Measurements from ENCODE around the gene RNF180.

GRCh38 chr5:64344501-64344900 lies 178.9 kb downstream of the RNF180 start:
- TF ChIP-seq POLR2AphosphoS5 (IDR thresholded peaks at IDR 0.05; ENCODE audit: borderline replicate concordance, low read depth, low read length) (no peak), EZH2 (IDR thresholded peaks at IDR 0.05) (no peak), FOXP2 (optimal IDR thresholded peaks at IDR 0.05; ENCODE audit: control extremely low read depth, extremely low read length, insufficient read depth) (no peak)
